Activated CD8-positive, alpha-beta memory T cell treated with anti-CD3 and anti-CD28 coated beads, Interleukin-2, amount 50 U/mL, for 48 hours (primary cell): ENCODE measurements around the gene ZNF646.

Experiments used
- DNase-seq: peaks from one replicate; pipeline ENCODE4 v3.0.0-alpha.2; 2020

ZNF646 gene

GRCh38 chr16:31073970-31074813, at the start of gene ZNF646, which contains the start of gene ZNF668:
TSS of gene ZNF646 (plus strand) at chr16:31074422. CDS start at chr16:31076325, 1,903 bp downstream.
TSS of gene ZNF668 (minus strand) at chr16:31074240. CDS start at chr16:31064459, 9,781 bp downstream.
- DNase-seq: peak; percentile 97

- no peak for DNase-seq
Measured at GRCh38 chr16:31025339-31025738, 48.9 kb upstream of the ZNF646 start.

- no peak for DNase-seq
Measured at GRCh38 chr16:31029272-31029671, 45.0 kb upstream of the ZNF646 start.

GRCh38 chr16:31031276-31031675, 42.9 kb upstream of the ZNF646 start:
- no peak for DNase-seq

GRCh38 chr16:31032736-31033708, 41.2 kb upstream of the ZNF646 start, which contains the start of gene STX4:
TSS of gene STX4 (plus strand) at chr16:31033558. CDS start at chr16:31033806, 248 bp downstream.
- DNase-seq: peak; percentile 98

GRCh38 chr16:31033709-31034492, 40.3 kb upstream of the ZNF646 start:
- peak; percentile 91 for DNase-seq

GRCh38 chr16:31036691-31037090, 37.5 kb upstream of the ZNF646 start:
- DNase-seq: no peak

- no peak for DNase-seq
Measured at GRCh38 chr16:31038993-31039392, 35.2 kb upstream of the ZNF646 start.

GRCh38 chr16:31042866-31043265, 31.4 kb upstream of the ZNF646 start:
- DNase-seq: no peak

GRCh38 chr16:31043352-31043751, 30.9 kb upstream of the ZNF646 start:
- DNase-seq: no peak

- DNase-seq: no peak
Measured at GRCh38 chr16:31043898-31044481, 30.2 kb upstream of the ZNF646 start.

- no peak for DNase-seq
Measured at GRCh38 chr16:31050280-31051030, 23.8 kb upstream of the ZNF646 start.

GRCh38 chr16:31052114-31052513, 22.1 kb upstream of the ZNF646 start:
- DNase-seq: no peak

- DNase-seq: no peak
Measured at GRCh38 chr16:31055613-31056012, 18.6 kb upstream of the ZNF646 start.

- no peak for DNase-seq
Measured at GRCh38 chr16:31061126-31061812, 13.0 kb upstream of the ZNF646 start.

GRCh38 chr16:31061813-31062440, 12.3 kb upstream of the ZNF646 start:
- no peak for DNase-seq

GRCh38 chr16:31063495-31063842, 10.8 kb upstream of the ZNF646 start:
- no peak for DNase-seq

GRCh38 chr16:31063843-31064611, 10.2 kb upstream of the ZNF646 start:
- no peak for DNase-seq

GRCh38 chr16:31064882-31065461, 9.2 kb upstream of the ZNF646 start:
- no peak for DNase-seq
